ENCODE data around the gene NCK2. TPM values are rescaled to one million over a fixed set of nuclear protein-coding genes. Genes with fewer than 3 reads are reported as not detected.

The NCK2 gene
- total and polyA plus RNA-seq, 10 of the 15 experiments (the other 5 are each of a cell fraction or from before 2014, with no cell fraction given) = 1.2 to 30.9 (median 14.1) TPM

- SMC1A ChIA-PET (ENCODE audit: uncharacterized antibody, unreplicated experiment) = interaction anchor here (1.1 to 1.5 kb wide), 3 partner anchors 15 to 90 kb away, joined by 3 to 5 read pairs (median 4); no protein-coding TSS in a partner anchor
- no peak overlapping the region for H3K9ac ChIP-seq (ENCODE audit: control insufficient read depth, insufficient read depth, low read length)
- H3K79me2 ChIP-seq (ENCODE audit: control insufficient read depth, insufficient read depth, low read length) = peaks cover 33% of the 10 kb centered on the region
- no TSS peak for BruUV-seq (replicated peaks)
- peaks cover 23% of the 10 kb centered on the region for H3K9me3 ChIP-seq (replicated peaks; ENCODE audit: control insufficient read depth, insufficient read depth, low read length)
- no peaks in the 10 kb centered on the region; the same call in 1 of the 2 replicates for H4K20me1 ChIP-seq (ENCODE audit: control insufficient read depth, insufficient read depth)
- POLR2A ChIA-PET = no interaction called here
- CTCF ChIA-PET = interaction anchor here (1.1 kb wide), 1 partner anchor 15 kb away, joined by 4 read pairs; no protein-coding TSS in a partner anchor
- intact Hi-C loops (cut with micrococcal nuclease; ENCODE audit: unreplicated experiment) = no loop called here
- in situ Hi-C loops (cut with MboI) = no loop called here
- H3K36me3 ChIP-seq (ENCODE audit: control insufficient read depth in 2 of 2, insufficient read depth in 2 of 2, low read length in 1 of 2) = no peaks in the 10 kb centered on the region; a peak in 1 of 4 replicates
- ATAC-seq (peak; percentile 32), DNase-seq (ENCODE audit: low read depth, low spot score) (no peak), FAIRE-seq (no peak)
- H3K27me3 ChIP-seq (replicated peaks in 1 of 2; ENCODE audit: control insufficient read depth in 2 of 2, insufficient read depth in 2 of 2, low read length in 1 of 2) = no peaks in the 10 kb centered on the region
- H3K27ac ChIP-seq (ENCODE audit: control insufficient read depth, insufficient read depth) = no peak overlapping the region
- RAD21 ChIA-PET (ENCODE audit: unreplicated experiment) = no interaction called here
- H3K4me2 ChIP-seq (ENCODE audit: control insufficient read depth, insufficient read depth) = no peak overlapping the region
- H2AFZ ChIP-seq (ENCODE audit: control insufficient read depth, low read depth, low read length) = no peak overlapping the region
- H3K4me3 ChIP-seq = no peak overlapping the region
- WGBS (ENCODE audit: insufficient coverage, insufficient replicate concordance, low lambda C conversion rate, missing lambda C conversion rate) = 68% methylated on average over 5 of the region's 5 CpGs
- H3K4me1 ChIP-seq (ENCODE audit: control insufficient read depth, insufficient read depth, low read length) = peaks cover 12% of the 10 kb centered on the region; the same call in 1 of the 2 replicates
- no peak for TF ChIP-seq E4F1 (IDR thresholded peaks at IDR 0.05; ENCODE audit: borderline replicate concordance, partially characterized antibody)
- peak; percentile 16; the same call in 1 of the 2 replicates for TF ChIP-seq RUNX3 (IDR thresholded peaks at IDR 0.05; ENCODE audit: low read length)
Observed at GRCh38 chr2:105836840-105837692, 92.4 kb downstream of the NCK2 start.

DNA sequence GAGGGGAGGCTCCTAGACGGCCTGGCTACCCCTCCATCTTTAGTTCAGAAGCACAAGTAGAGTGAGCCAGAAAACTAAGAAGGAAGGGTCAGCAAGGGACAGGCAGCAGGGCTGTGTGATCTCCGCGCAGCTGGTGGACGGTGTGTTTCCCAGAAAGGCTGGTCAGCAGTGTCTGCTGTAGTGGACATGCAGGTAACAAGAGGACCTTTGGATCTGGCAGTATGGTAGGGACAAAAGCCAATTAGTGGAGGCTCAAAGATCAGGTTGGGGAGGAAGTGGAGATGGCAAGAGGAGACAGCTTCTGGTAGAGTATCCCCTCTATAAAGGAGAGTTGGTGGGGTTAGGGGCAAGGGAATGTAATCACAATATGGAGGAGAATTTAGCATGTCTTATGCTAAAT, 95.1 kb downstream of the NCK2 start:
- ATAC-seq (no peak), FAIRE-seq (no peak), DNase-seq (ENCODE audit: low read depth, low spot score) (no peak)
- Histone ChIP-seq H4K20me1 (ENCODE audit: control insufficient read depth, insufficient read depth) (no peaks in the 10 kb centered on the region; the same call in 1 of the 2 replicates), H2AFZ (ENCODE audit: control insufficient read depth, low read depth, low read length) (no peak overlapping the region), H3K79me2 (ENCODE audit: control insufficient read depth, insufficient read depth, low read length) (peaks cover 25% of the 10 kb centered on the region), H3K27me3 (replicated peaks in 1 of 2; ENCODE audit: control insufficient read depth in 2 of 2, insufficient read depth in 2 of 2, low read length in 1 of 2) (no peaks in the 10 kb centered on the region), H3K4me3 (no peak overlapping the region), H3K27ac (ENCODE audit: control insufficient read depth, insufficient read depth) (no peak overlapping the region), H3K4me2 (ENCODE audit: control insufficient read depth, insufficient read depth) (no peak overlapping the region), H3K36me3 (ENCODE audit: control insufficient read depth in 2 of 2, insufficient read depth in 2 of 2, low read length in 1 of 2) (no peaks in the 10 kb centered on the region; a peak in 1 of 4 replicates), H3K9me3 (replicated peaks; ENCODE audit: control insufficient read depth, insufficient read depth, low read length) (peaks cover 15% of the 10 kb centered on the region), H3K9ac (ENCODE audit: control insufficient read depth, insufficient read depth, low read length) (no peak overlapping the region), H3K4me1 (ENCODE audit: control insufficient read depth, insufficient read depth, low read length) (peaks cover 7% of the 10 kb centered on the region; the same call in 1 of the 2 replicates)
- ChIA-PET RAD21 (ENCODE audit: unreplicated experiment) (no interaction called here), POLR2A (no interaction called here), CTCF (no interaction called here), SMC1A (ENCODE audit: uncharacterized antibody, unreplicated experiment) (interaction anchor here (1.2 kb wide), 1 partner anchor 36 kb away, joined by 3 read pairs; no protein-coding TSS in a partner anchor)
- intact Hi-C loops (cut with micrococcal nuclease; ENCODE audit: unreplicated experiment) = no loop called here
- in situ Hi-C loops (cut with MboI) = no loop called here
- 72% methylated on average over 4 of the region's 4 CpGs for WGBS (ENCODE audit: insufficient coverage, insufficient replicate concordance, low lambda C conversion rate, missing lambda C conversion rate)
- no TSS peak for BruUV-seq (replicated peaks)
- no peak for TF ChIP-seq NR2C2 (IDR thresholded peaks at IDR 0.05; ENCODE audit: borderline replicate concordance, control insufficient read depth, insufficient read length, low read depth)
- TF ChIP-seq, protein P1, sequence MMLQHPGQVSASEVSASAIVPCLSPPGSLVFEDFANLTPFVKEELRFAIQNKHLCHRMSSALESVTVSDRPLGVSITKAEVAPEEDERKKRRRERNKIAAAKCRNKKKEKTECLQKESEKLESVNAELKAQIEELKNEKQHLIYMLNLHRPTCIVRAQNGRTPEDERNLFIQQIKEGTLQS (IDR thresholded peaks at IDR 0.05; ENCODE audit: borderline replicate concordance, extremely low read depth, low read depth, low read length) = no peak
- no peak for TF ChIP-seq HSF1 (IDR thresholded peaks at IDR 0.05; ENCODE audit: low read depth, low read length)
- no peak for TF ChIP-seq MTA3 (IDR thresholded peaks at IDR 0.05; ENCODE audit: borderline replicate concordance, low read length)
- TF ChIP-seq HDGF (IDR thresholded peaks at IDR 0.05) = no peak

Data from GM12878 (cell line).